PC-3 (cell line): ENCODE results near the gene GALNT15. TPM values are rescaled to one million over a fixed set of nuclear protein-coding genes. Genes with fewer than 3 reads are reported as not detected.

ENCODE experiments used
- ATAC-seq: fragments of 200-7000 bp; cut with Tn5 transposase; 2 replicates; pipeline ENCODE4 v1.9.1; 2020; ENCODE audit warnings: mild to moderate bottlenecking, moderate library complexity
- BruUV-seq: library from RNA; stranded (reverse); fragments of 400-500 nt; replicated peaks from 2 replicates; lab custom pipeline; 2021; lab: Mats Ljungman, UMichigan
- CTCF ChIA-PET: fragments of 300-600 bp; sonication (Branson Sonifier 250); formaldehyde crosslinking; loops from one replicate; lab custom pipeline; 2022; ENCODE audit warnings: antibody characterized with exemption; lab: Charles Lee
- POLR2A ChIA-PET: fragments of 300-600 bp; sonication (Branson Sonifier 250); formaldehyde crosslinking; loops from one replicate; lab custom pipeline; 2022; ENCODE audit warnings: antibody characterized with exemption; ENCODE audit not compliant: unreplicated experiment; lab: Charles Lee
- DNase-seq: peaks from one replicate; pipeline ENCODE4 v3.0.0-alpha.2; 2015
- H2AFZ ChIP-seq: fragments of 300-600 bp; sonication (generic); 2 replicates; pipeline ENCODE4 v1.6.0; 2016; ENCODE audit warnings: antibody characterized with exemption, low read length
- H3F3A ChIP-seq: fragments of 300-600 bp; sonication (generic); one replicate; pipeline ENCODE4 v1.6.0; 2017; ENCODE audit warnings: antibody characterized with exemption, low read length, control low read depth, mild to moderate bottlenecking; ENCODE audit not compliant: unreplicated experiment
- H3K27ac ChIP-seq: fragments of 300-600 bp; sonication (generic); 2 replicates; pipeline ENCODE4 v1.5.1; 2016; ENCODE audit warnings: mild to moderate bottlenecking, low read length
- H3K27me3 ChIP-seq: fragments of 300-600 bp; sonication (generic); 2 replicates; pipeline ENCODE4 v1.6.1; 2016; ENCODE audit warnings: low read length, mixed read lengths
- H3K36me3 ChIP-seq: fragments of 300-600 bp; sonication (generic); 2 replicates; pipeline ENCODE4 v1.6.1; 2016; ENCODE audit warnings: low read depth, mixed run types, low read length, mixed read lengths
- H3K4me1 ChIP-seq: fragments of 300-600 bp; sonication (generic); 2 replicates; pipeline ENCODE4 v1.5.1; 2016; ENCODE audit warnings: low read length; ENCODE audit not compliant: insufficient read depth
- H3K4me2 ChIP-seq: fragments of 300-600 bp; sonication (generic); 2 replicates; pipeline ENCODE4 v1.6.0; 2016; ENCODE audit warnings: low read length
- H3K4me3 ChIP-seq: fragments of 300-600 bp; sonication (generic); 2 replicates; pipeline ENCODE4 v1.5.1; 2016; ENCODE audit warnings: mild to moderate bottlenecking, low read length, mixed read lengths
- H3K79me2 ChIP-seq: fragments of 300-600 bp; sonication (generic); 2 replicates; pipeline ENCODE4 v1.6.1; 2017; ENCODE audit warnings: low read length, mixed read lengths
- H3K9ac ChIP-seq: fragments of 300-600 bp; sonication (generic); 2 replicates; pipeline ENCODE4 v1.6.0; 2016; ENCODE audit warnings: mild to moderate bottlenecking, low read length
- H3K9me2 ChIP-seq: fragments of 300-600 bp; sonication (generic); replicated peaks from 2 replicates; pipeline ENCODE4 v1.6.1; 2016; ENCODE audit warnings: mixed run types, low read length, mixed read lengths
- H3K9me3 ChIP-seq: fragments of 300-600 bp; sonication (generic); 2 replicates; pipeline ENCODE4 v1.6.1; 2016; ENCODE audit warnings: low read length, mixed read lengths
- H4K20me1 ChIP-seq: fragments of 300-600 bp; sonication (generic); 2 replicates; pipeline ENCODE4 v1.6.1; 2016; ENCODE audit warnings: low read length, mixed read lengths
- EZH2 ChIP-seq: fragments of 300-600 bp; sonication (generic); IDR thresholded peaks from one replicate; pipeline ENCODE4 v1.6.1; 2017; ENCODE audit warnings: antibody characterized with exemption, mild to moderate bottlenecking, low read length; ENCODE audit not compliant: unreplicated experiment
- EZH2phosphoT487 ChIP-seq: fragments of 300-600 bp; sonication (generic); IDR thresholded peaks from 2 replicates; pipeline ENCODE4 v1.6.1; 2018; ENCODE audit warnings: mild to moderate bottlenecking, antibody characterized with exemption, low read length, borderline replicate concordance
- intact Hi-C: fragments of 100-400 bp; cut with micrococcal nuclease; formaldehyde crosslinking; loops from 2 replicates; pipeline ENCODE4 v1.9.0; 2023
- total RNA-seq: library from RNA; depleted of rRNA; stranded (reverse); fragments of >200 nt; gene quantifications from 2 replicates; pipeline ENCODE4 v1.2.3, GENCODE V29; 2014
- TF ChIP-seq, protein P1 (sequence below): fragments of 300-600 bp; sonication (generic); conservative IDR thresholded peaks from 2 replicates; pipeline ENCODE4 v1.5.1; 2017; ENCODE audit warnings: antibody characterized with exemption, low read depth, mild to moderate bottlenecking, low read length

Gene GALNT15
- total RNA-seq, 1 experiment from 2014 or later: not detected

DNA sequence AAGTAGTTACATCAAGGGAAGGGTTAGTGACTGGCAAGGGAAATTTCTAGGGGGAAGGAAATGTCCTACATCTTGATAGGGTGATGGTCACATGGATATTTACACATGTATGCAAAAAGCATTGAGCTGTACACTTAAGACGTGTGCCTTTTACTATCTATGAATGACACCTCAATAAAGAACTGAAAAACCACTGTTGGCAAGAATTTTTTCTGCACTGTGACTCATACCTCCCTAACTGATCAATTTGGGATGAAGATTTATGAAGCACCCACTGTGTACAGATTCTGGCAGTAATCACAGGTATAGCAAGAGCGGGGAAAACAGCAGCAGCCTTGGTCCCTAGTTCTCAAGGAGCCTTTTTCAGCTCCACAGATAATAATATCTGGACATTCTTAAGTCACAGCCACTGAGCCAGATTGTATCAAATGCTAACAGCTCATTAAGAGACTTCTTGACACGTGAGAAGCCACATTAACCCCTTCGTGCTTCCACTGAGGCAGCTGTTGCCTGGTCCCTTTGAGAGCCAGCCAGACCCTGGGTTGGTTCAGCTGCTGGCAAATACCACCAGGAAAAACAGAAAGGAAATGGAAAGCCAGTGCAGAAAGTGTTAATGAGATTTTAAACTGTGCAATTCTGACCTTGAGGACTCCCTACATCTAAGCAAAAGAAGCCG, 32.0 kb upstream of the GALNT15 start:
- no peaks in the 10 kb centered on the region for H3K36me3 ChIP-seq
- no peaks in the 10 kb centered on the region for H4K20me1 ChIP-seq
- no peaks in the 10 kb centered on the region for H3K27me3 ChIP-seq
- DNase-seq: no peak
- H3K79me2 ChIP-seq: no peaks in the 10 kb centered on the region
- no peaks in the 10 kb centered on the region for H3K9me2 ChIP-seq
- no peak overlapping the region for H3K4me2 ChIP-seq
- H3F3A ChIP-seq: no peaks in the 10 kb centered on the region
- intact Hi-C loops: loop anchor here (5.0 to 10.0 kb wide), 2 partner anchors 35 to 328 kb away; no protein-coding TSS in a partner anchor
- H3K4me1 ChIP-seq: peaks cover 15% of the 10 kb centered on the region
- no peak overlapping the region for H3K9ac ChIP-seq
- H3K4me3 ChIP-seq: no peak overlapping the region
- ATAC-seq: no peak
- BruUV-seq: no TSS peak
- H3K27ac ChIP-seq: no peak overlapping the region
- ChIA-PET POLR2A (no interaction called here), CTCF (interaction anchor here (2.2 kb wide), 1 partner anchor 94 kb away, joined by 23 read pairs; no protein-coding TSS in a partner anchor)
- no peaks in the 10 kb centered on the region for H3K9me3 ChIP-seq
- TF ChIP-seq EZH2phosphoT487 (no peak), EZH2 (no peak)
- TF ChIP-seq, protein P1, sequence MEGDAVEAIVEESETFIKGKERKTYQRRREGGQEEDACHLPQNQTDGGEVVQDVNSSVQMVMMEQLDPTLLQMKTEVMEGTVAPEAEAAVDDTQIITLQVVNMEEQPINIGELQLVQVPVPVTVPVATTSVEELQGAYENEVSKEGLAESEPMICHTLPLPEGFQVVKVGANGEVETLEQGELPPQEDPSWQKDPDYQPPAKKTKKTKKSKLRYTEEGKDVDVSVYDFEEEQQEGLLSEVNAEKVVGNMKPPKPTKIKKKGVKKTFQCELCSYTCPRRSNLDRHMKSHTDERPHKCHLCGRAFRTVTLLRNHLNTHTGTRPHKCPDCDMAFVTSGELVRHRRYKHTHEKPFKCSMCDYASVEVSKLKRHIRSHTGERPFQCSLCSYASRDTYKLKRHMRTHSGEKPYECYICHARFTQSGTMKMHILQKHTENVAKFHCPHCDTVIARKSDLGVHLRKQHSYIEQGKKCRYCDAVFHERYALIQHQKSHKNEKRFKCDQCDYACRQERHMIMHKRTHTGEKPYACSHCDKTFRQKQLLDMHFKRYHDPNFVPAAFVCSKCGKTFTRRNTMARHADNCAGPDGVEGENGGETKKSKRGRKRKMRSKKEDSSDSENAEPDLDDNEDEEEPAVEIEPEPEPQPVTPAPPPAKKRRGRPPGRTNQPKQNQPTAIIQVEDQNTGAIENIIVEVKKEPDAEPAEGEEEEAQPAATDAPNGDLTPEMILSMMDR: no peak
- no peak overlapping the region for H2AFZ ChIP-seq

DNA sequence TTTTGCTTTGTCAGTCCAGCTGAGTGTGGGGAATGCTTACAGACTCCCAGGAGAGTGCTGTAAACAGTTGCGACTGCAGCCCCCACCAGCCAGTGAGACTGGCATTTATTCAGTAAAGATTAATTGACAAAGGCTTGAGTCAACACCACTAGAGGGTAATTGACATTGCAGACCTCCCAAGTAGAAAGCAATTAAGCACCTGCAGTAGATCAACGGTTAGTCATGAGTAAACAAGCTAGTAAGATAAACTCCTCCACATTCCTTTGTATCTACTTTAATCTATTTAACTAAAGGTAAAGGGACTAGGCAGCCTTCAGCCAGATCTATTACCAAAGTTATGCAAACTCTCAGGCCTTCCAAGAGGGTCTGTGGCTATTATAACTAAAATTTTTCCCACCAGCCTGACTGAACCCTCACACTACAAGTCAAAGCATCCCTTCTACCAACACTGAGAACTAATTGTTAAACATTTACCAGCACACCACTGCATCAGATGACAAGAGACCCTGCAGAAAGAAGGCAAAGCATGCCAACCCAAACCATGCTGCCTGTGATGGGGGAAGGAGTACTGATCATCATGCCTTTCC, 30.5 kb upstream of the GALNT15 start:
- Histone ChIP-seq H2AFZ (no peak overlapping the region), H3K27me3 (no peaks in the 10 kb centered on the region), H3K4me3 (no peak overlapping the region), H3K9me3 (no peaks in the 10 kb centered on the region), H3K27ac (no peak overlapping the region), H3K79me2 (no peaks in the 10 kb centered on the region), H3K4me1 (peaks cover 15% of the 10 kb centered on the region), H3K9ac (no peak overlapping the region), H3K36me3 (no peaks in the 10 kb centered on the region), H4K20me1 (no peaks in the 10 kb centered on the region), H3K4me2 (no peak overlapping the region), H3K9me2 (no peaks in the 10 kb centered on the region), H3F3A (no peaks in the 10 kb centered on the region)
- DNase-seq (peak; percentile 9), ATAC-seq (no peak)
- no peak for TF ChIP-seq EZH2
- no peak for TF ChIP-seq EZH2phosphoT487
- TF ChIP-seq, protein P1: no peak
- ChIA-PET CTCF (no interaction called here), POLR2A (no interaction called here)
- no TSS peak for BruUV-seq
- intact Hi-C loops: loop anchor here (5.0 to 10.0 kb wide), 2 partner anchors 33 to 329 kb away; no protein-coding TSS in a partner anchor

DNA sequence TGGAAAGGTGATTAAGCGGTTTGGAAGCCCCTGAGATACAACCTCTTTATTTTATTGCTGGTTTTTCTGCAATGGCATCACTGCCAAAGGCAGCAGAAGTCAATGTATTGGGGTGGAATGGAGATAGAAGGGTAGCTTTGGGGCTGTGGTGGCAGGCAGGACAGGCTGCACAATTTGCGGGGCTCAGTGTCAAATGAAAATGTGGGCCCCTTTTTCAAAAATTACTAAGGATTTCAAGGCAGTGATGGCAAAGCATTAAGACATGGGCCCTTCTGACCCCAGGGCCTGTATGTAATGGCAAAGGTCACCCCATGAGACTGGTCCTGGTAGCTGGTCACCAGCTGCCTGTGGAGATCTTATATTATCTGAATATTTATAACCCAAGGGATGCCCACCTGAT, 29.3 kb upstream of the GALNT15 start:
- Histone ChIP-seq H3F3A (no peaks in the 10 kb centered on the region), H2AFZ (no peak overlapping the region), H3K9me2 (no peaks in the 10 kb centered on the region), H3K36me3 (no peaks in the 10 kb centered on the region), H3K9ac (no peak overlapping the region), H3K79me2 (no peaks in the 10 kb centered on the region), H3K4me2 (no peak overlapping the region), H3K4me1 (peaks cover 10% of the 10 kb centered on the region), H3K4me3 (no peak overlapping the region), H3K27ac (no peak overlapping the region), H3K27me3 (no peaks in the 10 kb centered on the region), H3K9me3 (no peaks in the 10 kb centered on the region), H4K20me1 (no peaks in the 10 kb centered on the region)
- ChIA-PET POLR2A (no interaction called here), CTCF (no interaction called here)
- intact Hi-C loops: loop anchor here (10.0 kb wide), 1 partner anchor 330 kb away; no protein-coding TSS in a partner anchor
- ATAC-seq (no peak), DNase-seq (no peak)
- TF ChIP-seq, protein P1: no peak
- TF ChIP-seq EZH2phosphoT487: no peak
- TF ChIP-seq EZH2: no peak
- BruUV-seq: no TSS peak
